A549 treated with DMSO at 1 μM for 4 hours (cell line): Measurements from ENCODE around the gene CDC6. TPM values are rescaled to one million over a fixed set of nuclear protein-coding genes. Genes with fewer than 3 reads are reported as not detected.

Source experiments
- total RNA-seq: library from RNA; stranded (reverse); fragments of 200-300 nt; extraction: Qiagen RNA extraction; gene quantifications from 5 replicates; pipeline ENCODE4 v1.2.3, GENCODE V29; 2022; ENCODE audit warnings: low read depth

Gene CDC6, protein sequence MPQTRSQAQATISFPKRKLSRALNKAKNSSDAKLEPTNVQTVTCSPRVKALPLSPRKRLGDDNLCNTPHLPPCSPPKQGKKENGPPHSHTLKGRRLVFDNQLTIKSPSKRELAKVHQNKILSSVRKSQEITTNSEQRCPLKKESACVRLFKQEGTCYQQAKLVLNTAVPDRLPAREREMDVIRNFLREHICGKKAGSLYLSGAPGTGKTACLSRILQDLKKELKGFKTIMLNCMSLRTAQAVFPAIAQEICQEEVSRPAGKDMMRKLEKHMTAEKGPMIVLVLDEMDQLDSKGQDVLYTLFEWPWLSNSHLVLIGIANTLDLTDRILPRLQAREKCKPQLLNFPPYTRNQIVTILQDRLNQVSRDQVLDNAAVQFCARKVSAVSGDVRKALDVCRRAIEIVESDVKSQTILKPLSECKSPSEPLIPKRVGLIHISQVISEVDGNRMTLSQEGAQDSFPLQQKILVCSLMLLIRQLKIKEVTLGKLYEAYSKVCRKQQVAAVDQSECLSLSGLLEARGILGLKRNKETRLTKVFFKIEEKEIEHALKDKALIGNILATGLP
- total RNA-seq: 60.1 to 64.9 TPM (median 63.2 TPM) in 5 replicates

GRCh38 chr17:40287494-40288369 lies at the start of gene CDC6:
CDC6 (plus strand) TSS chr17:40287879; CDS start chr17:40289421, 1,542 bp downstream.

DNA sequence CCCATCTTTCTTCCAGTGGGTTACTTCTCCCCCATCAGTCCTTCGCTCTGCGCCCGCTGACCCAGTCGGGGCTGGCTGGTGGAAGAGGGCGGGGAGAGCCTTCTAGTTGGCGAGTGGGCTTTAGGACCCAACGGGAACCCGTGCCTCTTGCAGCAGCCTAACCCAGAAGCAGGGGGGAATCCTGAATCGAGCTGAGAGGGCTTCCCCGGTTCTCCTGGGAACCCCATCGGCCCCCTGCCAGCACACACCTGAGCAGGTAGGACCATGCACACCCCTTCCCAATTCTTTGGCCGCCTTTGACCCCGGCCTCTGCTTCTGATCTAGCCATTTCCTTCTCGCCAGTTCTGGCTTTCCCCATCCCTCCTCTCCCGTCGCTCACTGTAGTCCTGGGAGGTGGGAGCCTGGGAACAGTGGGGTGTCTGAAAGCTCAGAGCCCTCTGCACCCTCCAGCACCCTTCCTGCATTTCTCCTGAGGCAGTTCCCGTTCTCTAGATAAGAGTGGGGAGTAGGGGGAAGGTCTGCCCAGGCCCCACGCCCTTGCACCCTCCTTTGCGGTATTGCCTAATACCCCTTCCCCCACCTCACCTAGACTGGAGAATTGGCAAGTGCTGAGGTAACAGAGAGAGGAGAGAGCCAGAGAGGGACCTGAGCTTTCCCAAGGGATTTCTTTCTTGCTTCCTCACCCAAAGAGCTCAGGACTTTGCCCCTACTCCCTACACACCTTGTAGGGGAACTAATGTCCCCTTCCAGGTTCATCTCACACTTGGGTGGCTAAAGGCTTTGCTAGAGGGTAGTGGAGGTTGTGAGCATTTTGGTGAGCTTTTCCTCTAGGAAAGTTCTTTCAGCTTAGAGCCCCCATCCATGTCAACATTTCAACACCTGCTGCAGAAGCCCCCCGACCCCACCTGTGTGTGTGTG lies 21.6 kb downstream of the CDC6 start, which contains the start of gene RARA:
TSS of gene RARA (plus strand) at position 150 of the 918 bp plus-strand sequence. CDS start 22,039 bp downstream, outside the sequence.

Other genes with a start within 250 kb of the CDC6 start
- gene MED24, start 233.5 kb upstream of the CDC6 start, total RNA-seq: 45.9 to 55.9 TPM (median 54.7 TPM) in 5 replicates
- gene THRA, start 224.9 kb upstream of the CDC6 start, total RNA-seq: 13.4 to 17.4 TPM (median 15.7 TPM) in 5 replicates
- gene NR1D1, start 187.3 kb upstream of the CDC6 start, total RNA-seq: 9.1 to 10.6 TPM (median 9.6 TPM) in 5 replicates
- 53.8 to 66.7 TPM (median 63.0 TPM) in 5 replicates for gene MSL1, start 165.9 kb upstream of the CDC6 start, total RNA-seq
- 46.9 to 49.3 TPM (median 48.7 TPM) in 5 replicates for gene CASC3, start 147.3 kb upstream of the CDC6 start, total RNA-seq
- gene RAPGEFL1, start 110.4 kb upstream of the CDC6 start, total RNA-seq: 2.4 to 3.1 TPM (median 2.6 TPM) in 5 replicates
- 17.4 to 24.2 TPM (median 21.6 TPM) in 5 replicates for gene WIPF2, start 68.6 kb upstream of the CDC6 start, total RNA-seq
- gene RARA, start 21.3 kb downstream of the CDC6 start, total RNA-seq: 30.6 to 44.7 TPM (median 36.2 TPM) in 5 replicates
- 0.47 to 1.3 TPM (median 0.86 TPM) in 5 replicates for gene GJD3, start 76.9 kb downstream of the CDC6 start, total RNA-seq
- gene TOP2A, start 130.0 kb downstream of the CDC6 start, total RNA-seq: 197 to 286 TPM (median 260 TPM) in 5 replicates
- gene IGFBP4, start 155.6 kb downstream of the CDC6 start, total RNA-seq: 2,033 to 2,650 TPM (median 2,317 TPM) in 5 replicates
- 79.8 to 97.2 TPM (median 92.1 TPM) in 5 replicates for gene TNS4, start 213.7 kb downstream of the CDC6 start, total RNA-seq